Measurements from ENCODE around the gene HHIPL1. TPM values are rescaled to one million over a fixed set of nuclear protein-coding genes. Genes with fewer than 3 reads are reported as not detected.

Gene HHIPL1
- total RNA-seq, 2 donors from 2014 or later, result under 0.01 to 0.26 TPM

GRCh38 chr14:99630202-99630601 lies 14.7 kb upstream of the HHIPL1 start:
- H3K36me3 ChIP-seq (replicated peaks in 1 of 2; ENCODE audit: insufficient read depth in 1 of 2, low read depth in 2 of 2), result no peaks in the 10 kb centered on the region

GRCh38 chr14:99632410-99633035 lies 12.4 kb upstream of the HHIPL1 start:
- 87 to 90% methylated on average over 9 of the region's 9 CpGs for WGBS, 2 donors

More at GRCh38 chr14:99630202-99630601, 14.7 kb upstream of the HHIPL1 start:
- no peak for ATAC-seq
- intact Hi-C loops (cut with DNase I), result no loop called here
- no peak overlapping the region for H3K4me3 ChIP-seq
- no peaks in the 10 kb centered on the region for H3K9me3 ChIP-seq
- H3K27me3 ChIP-seq, result no peaks in the 10 kb centered on the region
- no peak overlapping the region for H3K27ac ChIP-seq
- TF ChIP-seq CTCF (IDR thresholded peaks at IDR 0.05), result no peak
- no peak for TF ChIP-seq POLR2A (IDR thresholded peaks at IDR 0.05)
- no peak for DNase-seq
- 61 to 78% methylated on average over 7 to 8 of the region's 8 CpGs for WGBS, 2 donors
- H3K4me1 ChIP-seq, result peaks cover 8% of the 10 kb centered on the region

GRCh38 chr14:99633141-99633540 lies 11.8 kb upstream of the HHIPL1 start:
- H3K27me3 ChIP-seq, result no peaks in the 10 kb centered on the region
- no peak overlapping the region for H3K27ac ChIP-seq
- DNase-seq (no peak), ATAC-seq (no peak)
- intact Hi-C loops (cut with DNase I), result no loop called here
- no peaks in the 10 kb centered on the region for H3K36me3 ChIP-seq (replicated peaks in 1 of 2; ENCODE audit: insufficient read depth in 1 of 2, low read depth in 2 of 2)
- no peak for TF ChIP-seq CTCF (IDR thresholded peaks at IDR 0.05)
- TF ChIP-seq POLR2A (IDR thresholded peaks at IDR 0.05), result no peak
- 67 to 75% methylated on average over 1 to 3 of the region's 3 CpGs for WGBS, 2 donors
- H3K4me1 ChIP-seq, result peaks cover 8% of the 10 kb centered on the region
- no peaks in the 10 kb centered on the region for H3K9me3 ChIP-seq
- no peak overlapping the region for H3K4me3 ChIP-seq

More at GRCh38 chr14:99632410-99633035, 12.4 kb upstream of the HHIPL1 start:
- intact Hi-C loops (cut with DNase I), result no loop called here
- no peak for TF ChIP-seq POLR2A (IDR thresholded peaks at IDR 0.05)
- ATAC-seq, result no peak
- no peaks in the 10 kb centered on the region for H3K27me3 ChIP-seq
- H3K9me3 ChIP-seq, result no peaks in the 10 kb centered on the region
- H3K4me1 ChIP-seq, result peaks cover 8% of the 10 kb centered on the region
- no peaks in the 10 kb centered on the region for H3K36me3 ChIP-seq (replicated peaks in 1 of 2; ENCODE audit: insufficient read depth in 1 of 2, low read depth in 2 of 2)
- no peak overlapping the region for H3K4me3 ChIP-seq
- no peak overlapping the region for H3K27ac ChIP-seq
- DNase-seq, result no peak

DNA sequence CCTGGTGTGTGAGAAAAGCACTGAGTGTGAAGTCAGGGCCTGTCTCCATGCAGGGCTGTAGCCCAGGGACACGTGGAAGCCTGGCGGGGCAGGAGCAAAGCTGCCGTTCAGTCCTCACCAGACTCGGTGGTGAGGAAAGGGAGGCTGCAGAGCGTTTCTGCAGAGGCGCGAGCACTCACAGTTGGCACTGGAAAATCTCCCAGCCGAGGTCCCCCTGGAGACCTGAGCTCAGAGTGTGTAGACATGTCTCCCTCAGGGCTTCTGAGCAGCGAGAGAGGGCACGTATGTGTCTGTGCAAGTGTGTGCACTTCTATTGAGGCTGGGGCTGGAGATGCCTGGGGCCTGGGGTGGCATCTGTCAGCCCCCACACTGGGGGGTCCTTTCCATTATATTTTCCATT lies 11.0 kb upstream of the HHIPL1 start:
- no peak for ATAC-seq
- TF ChIP-seq CTCF (IDR thresholded peaks at IDR 0.05), result no peak
- no peak for TF ChIP-seq POLR2A (IDR thresholded peaks at IDR 0.05)
- intact Hi-C loops (cut with DNase I), result no loop called here
- no peak overlapping the region for H3K4me3 ChIP-seq
- no peaks in the 10 kb centered on the region for H3K27me3 ChIP-seq
- no peak for DNase-seq
- H3K36me3 ChIP-seq (replicated peaks in 1 of 2; ENCODE audit: insufficient read depth in 1 of 2, low read depth in 2 of 2), result no peaks in the 10 kb centered on the region
- peaks cover 4% of the 10 kb centered on the region for H3K4me1 ChIP-seq
- WGBS, 2 donors, result 70 to 78% methylated on average over 7 to 10 of the region's 10 CpGs
- no peak overlapping the region for H3K27ac ChIP-seq
- no peaks in the 10 kb centered on the region for H3K9me3 ChIP-seq

DNA sequence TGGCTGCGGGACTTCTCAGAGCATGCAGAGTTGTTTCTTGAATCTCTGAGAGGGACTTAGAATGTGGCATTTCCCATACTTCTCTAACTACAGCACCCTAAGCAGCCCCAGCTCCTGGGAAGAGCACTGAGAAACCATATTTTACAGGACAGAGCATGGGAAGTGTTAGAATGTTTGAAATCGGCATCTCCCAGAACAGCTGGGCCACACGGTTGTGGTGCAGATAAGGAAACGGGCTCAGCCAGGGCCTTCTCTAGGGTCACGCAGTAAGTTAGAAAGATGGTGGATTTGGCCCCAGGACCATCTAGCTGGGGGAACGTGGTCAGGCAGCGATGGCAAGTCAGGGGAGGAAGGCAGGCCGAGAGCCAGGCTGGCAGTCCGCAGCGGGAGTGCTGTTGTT lies 10.5 kb upstream of the HHIPL1 start:
- intact Hi-C loops (cut with DNase I), result no loop called here
- Histone ChIP-seq H3K9me3 (no peaks in the 10 kb centered on the region), H3K4me3 (no peak overlapping the region), H3K4me1 (no peaks in the 10 kb centered on the region), H3K36me3 (replicated peaks in 1 of 2; ENCODE audit: insufficient read depth in 1 of 2, low read depth in 2 of 2) (no peaks in the 10 kb centered on the region), H3K27me3 (no peaks in the 10 kb centered on the region), H3K27ac (no peak overlapping the region)
- no peak for TF ChIP-seq CTCF (IDR thresholded peaks at IDR 0.05)
- TF ChIP-seq POLR2A (IDR thresholded peaks at IDR 0.05), result no peak
- DNase-seq, result no peak
- ATAC-seq, result no peak
- WGBS, 2 donors, result 77 to 87% methylated on average over 10 of the region's 10 CpGs
